Endothelial cell (in vitro differentiated cells): ENCODE data around the gene TACR2. TPM values are rescaled to one million over a fixed set of nuclear protein-coding genes. Genes with fewer than 3 reads are reported as not detected.

Experiments
- DNase-seq: peaks from one replicate; pipeline ENCODE4 v3.0.0; 2021; ENCODE audit warnings: low spot score
- H3K27ac Mint-ChIP-seq: one replicate; pipeline ENCODE4 v1.8.0; 2021; ENCODE audit warnings: mixed read lengths, inconsistent platforms; ENCODE audit not compliant: unreplicated experiment
- H3K27me3 Mint-ChIP-seq: one replicate; pipeline ENCODE4 v1.8.0; 2021; ENCODE audit warnings: mild to moderate bottlenecking, moderate library complexity, mixed read lengths, inconsistent platforms; ENCODE audit not compliant: unreplicated experiment
- H3K36me3 Mint-ChIP-seq: one replicate; pipeline ENCODE4 v1.8.0; 2021; ENCODE audit warnings: mild to moderate bottlenecking, low read depth, mixed read lengths, inconsistent platforms; ENCODE audit not compliant: unreplicated experiment
- H3K4me1 Mint-ChIP-seq: one replicate; pipeline ENCODE4 v1.8.0; 2021; ENCODE audit warnings: mild to moderate bottlenecking, mixed read lengths, inconsistent platforms; ENCODE audit not compliant: unreplicated experiment
- H3K4me3 Mint-ChIP-seq: one replicate; pipeline ENCODE4 v1.8.0; 2021; ENCODE audit warnings: mild to moderate bottlenecking, mixed read lengths, inconsistent platforms; ENCODE audit not compliant: unreplicated experiment
- H3K9me3 Mint-ChIP-seq: one replicate; pipeline ENCODE4 v1.8.0; 2021; ENCODE audit warnings: mixed read lengths, inconsistent platforms; ENCODE audit not compliant: unreplicated experiment
- CTCF ChIP-seq: fragments of 200-600 bp; sonication (generic); IDR thresholded peaks from one replicate; pipeline ENCODE4 v1.5.0; 2021; ENCODE audit warnings: antibody characterized with exemption; ENCODE audit not compliant: unreplicated experiment
- total RNA-seq: library from RNA; stranded (reverse); fragmentation: NEBNext Ultra II Directional; extraction: Animal tissue kit (Norgen Biotek cat#: 25700); gene quantifications from one replicate; pipeline ENCODE4 v1.2.1, GENCODE V29; 2021; ENCODE audit not compliant: unreplicated experiment

The TACR2 gene
- total RNA-seq, 1 donor from 2014 or later: not detected

- DNase-seq: no peak
- H3K36me3 Mint-ChIP-seq: peaks cover 12% of the 10 kb centered on the region
- H3K9me3 Mint-ChIP-seq: no peaks in the 10 kb centered on the region
- peak overlapping the region; percentile 51 for H3K4me3 Mint-ChIP-seq
- peaks cover 64% of the 10 kb centered on the region for H3K4me1 Mint-ChIP-seq
- no peak for TF ChIP-seq CTCF
- H3K27ac Mint-ChIP-seq: peak overlapping the region; percentile 81
- peaks cover 9% of the 10 kb centered on the region for H3K27me3 Mint-ChIP-seq
Measured at GRCh38 chr10:69459101-69459790, 42.5 kb upstream of the TACR2 start.

GRCh38 chr10:69458430-69459100 lies 41.8 kb upstream of the TACR2 start:
- H3K27me3 Mint-ChIP-seq: peaks cover 9% of the 10 kb centered on the region
- no peak for TF ChIP-seq CTCF
- peaks cover 12% of the 10 kb centered on the region for H3K36me3 Mint-ChIP-seq
- no peak for DNase-seq
- H3K4me1 Mint-ChIP-seq: peaks cover 57% of the 10 kb centered on the region
- peak overlapping the region; percentile 51 for H3K4me3 Mint-ChIP-seq
- H3K27ac Mint-ChIP-seq: peak overlapping the region; percentile 81
- no peaks in the 10 kb centered on the region for H3K9me3 Mint-ChIP-seq

- Mint-ChIP-seq H3K4me3 (peak overlapping the region; percentile 37), H3K36me3 (peaks cover 12% of the 10 kb centered on the region), H3K4me1 (peaks cover 55% of the 10 kb centered on the region), H3K9me3 (no peaks in the 10 kb centered on the region), H3K27ac (no peak overlapping the region), H3K27me3 (peaks cover 9% of the 10 kb centered on the region)
- TF ChIP-seq CTCF: no peak
- no peak for DNase-seq
Measured at GRCh38 chr10:69457771-69458237, 41.1 kb upstream of the TACR2 start.

GRCh38 chr10:69456880-69457693 lies 40.4 kb upstream of the TACR2 start:
- Mint-ChIP-seq H3K9me3 (no peaks in the 10 kb centered on the region), H3K36me3 (peaks cover 15% of the 10 kb centered on the region), H3K4me3 (peak overlapping the region; percentile 37), H3K27me3 (peaks cover 9% of the 10 kb centered on the region), H3K27ac (no peak overlapping the region), H3K4me1 (peaks cover 58% of the 10 kb centered on the region)
- no peak for DNase-seq
- no peak for TF ChIP-seq CTCF
